GM12891 (cell line): ENCODE measurements around the gene TMC2.

Experiments
- DNase-seq: peaks from one replicate; pipeline ENCODE4 v3.0.0; 2011; ENCODE audit warnings: low spot score; ENCODE audit not compliant: insufficient read length
- FAIRE-seq: peaks from 2 replicates; lab custom pipeline; 2011; peaks lifted over from hg19 to GRCh38; lab: Jason Lieb, UNC
- PAX5 ChIP-seq: IDR thresholded peaks from 2 replicates; pipeline ENCODE4 v1.6.1; 2011; ENCODE audit warnings: low read length, moderate library complexity, mild to moderate bottlenecking; ENCODE audit not compliant: insufficient read depth, severe bottlenecking
- POLR2A ChIP-seq: IDR thresholded peaks from 2 replicates; pipeline ENCODE4 v1.6.1; 2011; ENCODE audit warnings: low read depth, low read length, control low read depth
- POLR2AphosphoS5 ChIP-seq: IDR thresholded peaks from 2 replicates; pipeline ENCODE4 v1.6.1; 2011; ENCODE audit warnings: low read depth, low read length, control low read depth
- POU2F2 ChIP-seq: IDR thresholded peaks from 2 replicates; pipeline ENCODE4 v1.6.1; 2011; ENCODE audit warnings: low read depth, mild to moderate bottlenecking, control low read depth, low read length, moderate library complexity
- SPI1 ChIP-seq: IDR thresholded peaks from 2 replicates; pipeline ENCODE4 v1.6.1; 2011; ENCODE audit warnings: low read depth, low read length, control low read depth
- TAF1 ChIP-seq: IDR thresholded peaks from 2 replicates; pipeline ENCODE4 v1.6.1; 2011; ENCODE audit warnings: low read depth, low read length, control low read depth

TMC2 gene

GRCh38 chr20:2576317-2576727 lies 39.9 kb downstream of the TMC2 start:
- no peak for FAIRE-seq
- TF ChIP-seq POLR2A: no peak
- TF ChIP-seq POLR2AphosphoS5: no peak
- DNase-seq: no peak

DNA sequence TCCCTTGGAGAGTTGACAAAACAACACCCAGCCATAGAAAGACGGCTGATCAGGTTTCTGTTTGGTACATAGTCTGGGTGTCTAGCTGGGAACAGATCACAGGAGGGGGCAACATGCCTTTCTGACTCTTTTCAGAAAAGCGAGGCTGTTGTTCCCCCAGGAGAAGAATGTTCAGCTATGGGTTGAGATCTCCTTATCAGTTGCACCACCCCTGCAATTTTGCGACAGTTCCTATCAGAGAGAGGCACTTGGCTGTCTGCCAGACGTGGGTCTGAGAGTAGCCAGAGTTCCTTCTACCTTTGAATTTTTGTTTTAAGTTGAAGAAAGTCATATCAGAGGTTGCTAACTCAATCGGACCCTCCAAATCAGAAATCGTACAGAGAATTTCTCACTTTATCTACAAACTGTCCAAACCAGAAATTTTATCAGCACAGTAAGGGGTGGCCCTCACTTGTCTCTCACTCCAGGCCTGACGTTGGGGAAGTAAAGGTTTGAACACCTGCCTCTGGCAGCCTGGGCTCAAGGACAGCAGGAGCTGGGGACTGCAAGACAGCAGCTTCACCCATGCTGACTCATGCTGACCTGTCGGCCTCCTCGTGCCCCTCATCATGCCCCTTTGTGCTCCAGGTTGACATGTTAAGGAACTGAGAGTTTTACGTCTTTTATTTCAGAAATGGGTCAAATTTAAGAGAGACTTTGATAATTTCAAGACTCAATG lies 42.3 kb downstream of the TMC2 start:
- no peak for DNase-seq
- TF ChIP-seq SPI1: no peak
- TF ChIP-seq PAX5: no peak
- no peak for TF ChIP-seq TAF1
- no peak for TF ChIP-seq POLR2AphosphoS5
- TF ChIP-seq POU2F2: no peak
- TF ChIP-seq POLR2A: no peak
- no peak for FAIRE-seq

DNA sequence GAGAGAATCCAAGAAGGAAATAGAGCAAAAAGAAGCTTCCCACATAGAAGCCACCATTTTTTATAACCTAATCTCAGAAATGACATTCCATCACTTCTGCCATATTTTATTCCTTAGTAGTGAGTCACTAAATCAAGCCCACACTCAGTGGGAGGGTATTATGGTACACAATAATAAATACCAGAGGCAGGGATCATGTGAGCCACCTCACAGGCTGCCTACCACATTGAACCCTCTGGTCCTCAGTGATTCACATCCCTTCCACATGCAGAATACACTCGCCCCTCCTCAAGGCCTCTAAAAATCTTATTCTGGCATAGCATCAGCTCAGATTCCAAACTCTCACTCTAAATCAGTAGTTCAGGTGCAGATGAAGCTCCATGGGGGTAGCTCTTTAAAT lies 49.4 kb downstream of the TMC2 start:
- FAIRE-seq: no peak
- no peak for DNase-seq
- no peak for TF ChIP-seq PAX5
- TF ChIP-seq POU2F2: no peak
- no peak for TF ChIP-seq POLR2A
- TF ChIP-seq POLR2AphosphoS5: no peak
- no peak for TF ChIP-seq TAF1
- TF ChIP-seq SPI1: no peak

- TF ChIP-seq POLR2A (no peak), POU2F2 (no peak), TAF1 (no peak)
- no peak for FAIRE-seq
- no peak for DNase-seq
These were observed 57.4 kb downstream of the TMC2 start for GRCh38 chr20:2593756-2594155.

DNA sequence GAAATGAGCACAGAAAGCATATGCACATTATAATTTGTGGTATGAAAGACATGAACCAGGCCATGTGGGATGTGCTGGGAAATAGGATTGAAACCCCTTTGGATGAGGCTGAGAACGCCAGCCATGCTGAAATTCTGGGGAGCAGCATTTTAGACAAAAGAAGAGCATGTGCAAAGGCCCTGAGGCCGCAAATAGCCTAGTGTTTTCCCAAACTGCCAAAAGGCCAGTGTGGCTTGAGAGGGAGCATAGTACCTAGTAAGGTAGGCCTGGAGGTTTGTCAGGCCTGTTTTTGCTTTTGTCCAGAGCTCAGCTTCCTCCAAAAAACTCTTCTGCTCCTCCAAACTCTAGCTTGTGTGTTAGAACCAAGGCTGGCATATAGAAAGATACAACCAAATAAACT lies 58.7 kb downstream of the TMC2 start:
- TF ChIP-seq SPI1 (no peak), POLR2A (no peak), PAX5 (no peak), POU2F2 (no peak), POLR2AphosphoS5 (no peak), TAF1 (no peak)
- no peak for DNase-seq
- no peak for FAIRE-seq

GRCh38 chr20:2596673-2597279 lies 60.4 kb downstream of the TMC2 start:
- TF ChIP-seq POLR2AphosphoS5 (no peak), POLR2A (no peak), POU2F2 (no peak), SPI1 (no peak), PAX5 (no peak), TAF1 (no peak)
- no peak for FAIRE-seq
- no peak for DNase-seq

- DNase-seq (no peak), FAIRE-seq (no peak)
These were observed 63.1 kb downstream of the TMC2 start for GRCh38 chr20:2599288-2600006.

GRCh38 chr20:2602046-2602735 lies 65.8 kb downstream of the TMC2 start:
- FAIRE-seq (no peak), DNase-seq (no peak)
- TF ChIP-seq POU2F2 (no peak), POLR2AphosphoS5 (no peak), SPI1 (no peak), TAF1 (no peak), PAX5 (no peak), POLR2A (no peak)

More at GRCh38 chr20:2599288-2600006, 63.1 kb downstream of the TMC2 start:
- TF ChIP-seq POLR2A: no peak
- no peak for TF ChIP-seq POLR2AphosphoS5
- no peak for TF ChIP-seq POU2F2
- no peak for TF ChIP-seq SPI1
- TF ChIP-seq TAF1: no peak
- TF ChIP-seq PAX5: no peak

GRCh38 chr20:2602746-2603145 lies 66.4 kb downstream of the TMC2 start:
- no peak for DNase-seq
- no peak for TF ChIP-seq PAX5
- TF ChIP-seq POLR2AphosphoS5: no peak
- no peak for TF ChIP-seq SPI1
- no peak for FAIRE-seq
